Measurements from ENCODE around the gene CLASP2.

CLASP2 gene

DNA sequence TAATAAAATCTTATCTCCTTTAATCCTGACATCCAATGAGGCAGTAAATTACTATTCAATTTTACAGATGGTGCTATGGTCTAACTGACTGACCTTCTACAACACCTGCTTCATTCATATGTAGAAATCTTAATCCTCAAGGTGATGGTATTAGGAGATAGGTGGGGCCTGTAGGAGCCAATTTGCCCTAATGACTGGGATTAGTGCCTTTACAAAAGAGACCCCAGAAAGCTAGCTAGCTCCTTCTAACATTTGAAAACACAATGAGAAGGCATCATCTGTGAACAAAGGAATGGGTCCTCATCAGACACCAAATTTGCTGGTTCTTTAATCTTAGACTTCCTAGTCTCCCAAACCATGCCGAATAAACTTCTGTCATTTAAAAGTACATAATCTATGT is 140.5 kb downstream of the CLASP2 start:
- TF ChIP-seq, protein P1, sequence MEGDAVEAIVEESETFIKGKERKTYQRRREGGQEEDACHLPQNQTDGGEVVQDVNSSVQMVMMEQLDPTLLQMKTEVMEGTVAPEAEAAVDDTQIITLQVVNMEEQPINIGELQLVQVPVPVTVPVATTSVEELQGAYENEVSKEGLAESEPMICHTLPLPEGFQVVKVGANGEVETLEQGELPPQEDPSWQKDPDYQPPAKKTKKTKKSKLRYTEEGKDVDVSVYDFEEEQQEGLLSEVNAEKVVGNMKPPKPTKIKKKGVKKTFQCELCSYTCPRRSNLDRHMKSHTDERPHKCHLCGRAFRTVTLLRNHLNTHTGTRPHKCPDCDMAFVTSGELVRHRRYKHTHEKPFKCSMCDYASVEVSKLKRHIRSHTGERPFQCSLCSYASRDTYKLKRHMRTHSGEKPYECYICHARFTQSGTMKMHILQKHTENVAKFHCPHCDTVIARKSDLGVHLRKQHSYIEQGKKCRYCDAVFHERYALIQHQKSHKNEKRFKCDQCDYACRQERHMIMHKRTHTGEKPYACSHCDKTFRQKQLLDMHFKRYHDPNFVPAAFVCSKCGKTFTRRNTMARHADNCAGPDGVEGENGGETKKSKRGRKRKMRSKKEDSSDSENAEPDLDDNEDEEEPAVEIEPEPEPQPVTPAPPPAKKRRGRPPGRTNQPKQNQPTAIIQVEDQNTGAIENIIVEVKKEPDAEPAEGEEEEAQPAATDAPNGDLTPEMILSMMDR (IDR thresholded peaks at IDR 0.05; ENCODE audit: insufficient read depth, low read length, missing control alignments), result no peak
- ChIA-PET POLR2A (no interaction called here), CTCF (no interaction called here)
- DNase-seq (ENCODE audit: low read depth, low spot score), result no peak
- H3K4me3 ChIP-seq (ENCODE audit: low read depth, low read length), result no peak overlapping the region

- CTCF ChIA-PET, result no interaction called here
- no peak for DNase-seq (ENCODE audit: low read depth, low spot score)
- TF ChIP-seq, protein P1 (IDR thresholded peaks at IDR 0.05; ENCODE audit: insufficient read depth, low read length, missing control alignments), result no peak
- POLR2A ChIA-PET, result no interaction called here
- no peak overlapping the region for H3K4me3 ChIP-seq (ENCODE audit: low read depth, low read length)
Observed at GRCh38 chr3:33577173-33577572, 140.9 kb downstream of the CLASP2 start.

DNA sequence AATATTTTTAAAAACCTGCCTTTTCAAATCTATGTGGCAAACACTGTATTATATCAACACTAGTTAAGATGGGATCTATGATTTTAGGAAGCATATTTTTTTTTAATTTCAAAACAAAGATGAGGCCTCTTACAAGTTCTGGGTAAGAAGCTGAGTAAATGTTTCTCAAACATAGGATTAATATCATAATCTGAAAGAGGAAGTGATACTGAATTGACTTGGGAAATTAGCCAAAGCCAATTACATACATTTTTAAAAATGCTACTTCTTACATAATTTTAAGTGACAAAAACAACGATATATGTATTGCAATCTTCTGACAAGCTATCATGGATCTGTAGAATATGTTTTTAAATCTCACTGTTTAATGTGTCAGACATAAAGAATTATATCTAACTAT is 142.7 kb downstream of the CLASP2 start:
- POLR2A ChIA-PET, result no interaction called here
- no peak overlapping the region for H3K4me3 ChIP-seq (ENCODE audit: low read depth, low read length)
- TF ChIP-seq, protein P1 (IDR thresholded peaks at IDR 0.05; ENCODE audit: insufficient read depth, low read length, missing control alignments), result no peak
- DNase-seq (ENCODE audit: low read depth, low spot score), result no peak
- CTCF ChIA-PET, result interaction anchor here (1.3 kb wide), 1 partner anchor 444 kb away, joined by 4 read pairs; no protein-coding TSS in a partner anchor

- no peak overlapping the region for H3K4me3 ChIP-seq (ENCODE audit: low read depth, low read length)
- TF ChIP-seq, protein P1 (IDR thresholded peaks at IDR 0.05; ENCODE audit: insufficient read depth, low read length, missing control alignments), result no peak
- ChIA-PET POLR2A (no interaction called here), CTCF (no interaction called here)
- DNase-seq (ENCODE audit: low read depth, low spot score), result no peak
Observed at GRCh38 chr3:33557829-33558228, 160.2 kb downstream of the CLASP2 start.

DNA sequence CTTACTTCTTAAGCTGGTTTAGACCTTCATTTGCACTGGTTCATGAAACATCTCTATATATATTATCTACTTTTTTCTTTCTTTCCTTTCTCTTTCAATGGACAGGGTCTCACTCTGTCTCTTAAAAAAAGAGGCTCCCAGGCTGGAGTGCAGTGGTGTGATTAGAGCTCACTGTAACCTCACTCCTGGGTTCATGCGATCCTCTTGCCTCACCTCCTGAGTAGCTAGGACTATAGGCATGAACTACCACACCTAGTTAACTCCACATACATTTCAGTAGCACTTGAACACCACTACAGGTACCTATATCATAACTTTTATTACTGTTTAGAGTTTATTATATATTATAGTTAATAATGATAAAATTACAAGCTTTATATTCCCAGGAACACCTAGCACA is 160.8 kb downstream of the CLASP2 start:
- no peak for DNase-seq (ENCODE audit: low read depth, low spot score)
- ChIA-PET CTCF (no interaction called here), POLR2A (no interaction called here)
- TF ChIP-seq, protein P1 (IDR thresholded peaks at IDR 0.05; ENCODE audit: insufficient read depth, low read length, missing control alignments), result no peak
- no peak overlapping the region for H3K4me3 ChIP-seq (ENCODE audit: low read depth, low read length)

DNA sequence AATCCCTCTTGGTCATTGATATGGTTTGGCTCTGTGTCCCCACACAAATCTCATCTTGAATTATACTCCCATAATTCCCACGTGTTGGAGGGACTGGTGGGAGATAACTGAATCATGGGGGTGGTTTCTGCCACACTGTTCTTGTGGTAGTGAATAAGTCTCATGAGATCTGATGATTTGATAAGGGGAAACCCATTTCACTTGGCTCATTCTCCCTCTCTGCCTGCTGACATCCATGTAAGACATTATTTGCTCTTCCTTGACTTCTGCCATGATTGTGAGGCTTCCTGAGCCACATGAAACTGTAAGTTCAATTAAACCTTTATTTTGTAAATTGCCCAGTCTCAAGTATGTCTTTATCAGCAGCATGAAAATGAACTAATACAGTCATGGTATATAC is 171.0 kb downstream of the CLASP2 start:
- ChIA-PET CTCF (interaction anchor here (1.2 kb wide), 1 partner anchor 29 kb away, joined by 3 read pairs; no protein-coding TSS in a partner anchor), POLR2A (no interaction called here)
- H3K4me3 ChIP-seq (ENCODE audit: low read depth, low read length), result no peak overlapping the region
- DNase-seq (ENCODE audit: low read depth, low spot score), result no peak
- TF ChIP-seq, protein P1 (IDR thresholded peaks at IDR 0.05; ENCODE audit: insufficient read depth, low read length, missing control alignments), result no peak
